Common myeloid progenitor, CD34-positive (primary cell): ENCODE measurements around the gene PRELID1.

Experiments
- CTCF ChIA-PET: fragments of 350-600 bp; sonication (Branson Sonifier 250); formaldehyde crosslinking; loops from one replicate; lab custom pipeline; 2021; ENCODE audit warnings: antibody characterized with exemption; lab: Charles Lee
- POLR2A ChIA-PET: fragments of 350-600 bp; sonication (Branson Sonifier 250); formaldehyde crosslinking; loops from one replicate; lab custom pipeline; 2021; ENCODE audit warnings: antibody characterized with exemption; lab: Charles Lee
- DNase-seq, 3 donors: peaks; one replicate each; pipeline versions ENCODE4 v3.0.0 to v3.0.0-alpha.2; 2013
- H3K27ac ChIP-seq, 2 experiments: 1 replicate in 1 of 2; 2 replicates in 1 of 2; pipeline ENCODE4 v1.7.0; 2013; ENCODE audit warnings: inconsistent platforms in 2 of 2, low read length in 2 of 2, mild to moderate bottlenecking in 2 of 2, low read depth in 1 of 2, moderate library complexity in 1 of 2; ENCODE audit not compliant: severe bottlenecking in 2 of 2, insufficient read depth in 1 of 2, poor library complexity in 1 of 2
- H3K27me3 ChIP-seq, 5 experiments: replicated peaks in 2 of 5; 1 replicate in 3 of 5; 2 replicates in 2 of 5; pipeline versions ENCODE4 v1.6.1 to v1.7.0; 2013; ENCODE audit warnings: low read length in 4 of 5, mild to moderate bottlenecking in 2 of 5, moderate library complexity in 2 of 5, inconsistent platforms in 1 of 5; ENCODE audit not compliant: insufficient read depth in 5 of 5, control insufficient read depth in 4 of 5
- H3K36me3 ChIP-seq, 4 experiments: 1 replicate in 2 of 4; 2 replicates in 2 of 4; pipeline versions ENCODE4 v1.6.1 to v1.7.0; 2013; ENCODE audit warnings: low read length in 3 of 4, control low read depth in 1 of 4, mild to moderate bottlenecking in 1 of 4; ENCODE audit not compliant: control insufficient read depth in 4 of 4, insufficient read depth in 4 of 4
- H3K4me1 ChIP-seq, 4 experiments: 1 replicate in 3 of 4; 2 replicates in 1 of 4; pipeline versions ENCODE4 v1.6.1 to v1.7.1; 2013; ENCODE audit warnings: low read length in 3 of 4, mild to moderate bottlenecking in 3 of 4, control low read depth in 1 of 4, inconsistent platforms in 1 of 4, moderate library complexity in 1 of 4; ENCODE audit not compliant: control insufficient read depth in 4 of 4, insufficient read depth in 4 of 4; ENCODE audit errors: control extremely low read depth in 1 of 4
- H3K4me3 ChIP-seq, 7 experiments: 1 replicate in 4 of 7; 2 replicates in 3 of 7; pipeline versions ENCODE4 v1.5.1 to v1.7.0; 2013; ENCODE audit warnings: mild to moderate bottlenecking in 7 of 7, low read length in 6 of 7, moderate library complexity in 6 of 7, inconsistent platforms in 2 of 7, low read depth in 2 of 7, control low read depth in 1 of 7; ENCODE audit not compliant: insufficient read depth in 4 of 7, control insufficient read depth in 1 of 7; ENCODE audit errors: extremely low read depth in 1 of 7
- H3K9me3 ChIP-seq, 5 experiments: 1 replicate in 4 of 5; 2 replicates in 1 of 5; pipeline versions ENCODE4 v1.6.1 to v1.7.1; 2013; ENCODE audit warnings: low read length in 4 of 5, mild to moderate bottlenecking in 2 of 5, inconsistent platforms in 1 of 5, low read depth in 1 of 5, moderate library complexity in 1 of 5; ENCODE audit not compliant: control insufficient read depth in 4 of 5, insufficient read depth in 2 of 5; ENCODE audit errors: control extremely low read depth in 1 of 5
- WGBS: methylation state at CpG from one replicate; pipeline ENCODE4 v1.1.5; 2013; ENCODE audit not compliant: insufficient coverage; 5-methylcytosine and 5-hydroxymethylcytosine counted together

PRELID1 gene

DNA sequence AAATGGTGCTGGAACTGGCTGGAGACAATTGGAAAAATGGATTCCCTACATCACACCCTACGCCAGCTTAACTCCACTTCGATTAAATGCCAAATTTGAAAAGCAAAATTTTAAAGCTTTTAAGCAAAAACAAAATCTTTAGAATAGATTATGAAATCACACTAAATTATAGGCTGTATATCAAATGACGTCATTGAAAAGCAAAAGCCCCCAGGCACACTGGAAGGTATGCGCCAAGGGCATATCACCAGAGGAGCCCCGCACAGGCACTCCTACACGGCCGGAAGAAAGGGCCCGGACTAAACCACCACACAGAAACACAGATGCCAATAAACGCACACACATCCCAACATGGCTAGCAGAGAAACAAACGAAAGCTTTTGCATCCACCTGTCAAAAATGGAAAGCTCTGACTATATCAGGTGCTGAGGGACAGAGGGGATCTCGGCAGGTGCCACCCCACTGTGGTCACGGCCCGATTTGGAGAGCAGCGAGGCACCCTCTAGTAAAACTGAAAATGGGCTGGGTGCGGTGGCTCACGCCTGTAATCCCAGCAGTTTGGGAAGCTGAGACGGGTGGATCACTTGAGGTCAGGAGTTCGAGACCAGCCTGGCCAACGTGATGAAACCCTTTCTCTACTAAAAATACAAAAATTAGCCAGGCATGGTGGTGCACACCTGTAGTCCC, 25.1 kb downstream of the PRELID1 start:
- H3K27ac ChIP-seq: no peak overlapping the region
- CTCF ChIA-PET: interaction anchor here (0.7 to 2.6 kb wide), 7 partner anchors 10 to 215 kb away, joined by 3 to 22 read pairs (median 4); partner anchors contain the start of gene SLC34A1
- H3K4me3 ChIP-seq: no peak overlapping the region
- DNase-seq: no peak
- POLR2A ChIA-PET: no interaction called here
- H3K9me3 ChIP-seq: no peaks in the 10 kb centered on the region
- no peaks in the 10 kb centered on the region for H3K27me3 ChIP-seq
- WGBS: 95% methylated on average over 6 of the region's 19 CpGs
- peaks cover 0 to 34% (median 9%) of the 10 kb centered on the region in 4 experiments for H3K36me3 ChIP-seq
- peaks cover 3 to 61% (median 38%) of the 10 kb centered on the region in 4 experiments for H3K4me1 ChIP-seq

GRCh38 chr5:177329883-177330282, 26.3 kb downstream of the PRELID1 start:
- peaks cover 2 to 46% (median 21%) of the 10 kb centered on the region in 4 experiments for H3K36me3 ChIP-seq
- 98% methylated on average over 6 of the region's 6 CpGs for WGBS
- CTCF ChIA-PET: interaction anchor here (0.7 to 10.2 kb wide), 5 partner anchors 11 to 214 kb away, joined by 3 to 162 read pairs (median 9); no protein-coding TSS in a partner anchor
- no peak for DNase-seq
- no peaks in the 10 kb centered on the region for H3K9me3 ChIP-seq
- H3K27ac ChIP-seq: no peak overlapping the region
- H3K27me3 ChIP-seq: no peaks in the 10 kb centered on the region
- H3K4me1 ChIP-seq: peaks cover 3 to 63% (median 39%) of the 10 kb centered on the region in 4 experiments
- POLR2A ChIA-PET: no interaction called here
- no peak overlapping the region for H3K4me3 ChIP-seq

- CTCF ChIA-PET: interaction anchor here (0.9 to 10.2 kb wide), 16 partner anchors 8 to 227 kb away, joined by 3 to 162 read pairs (median 6); partner anchors contain the start of gene MXD3
- 31% methylated on average over 17 of the region's 27 CpGs for WGBS
These were observed 27.6 kb downstream of the PRELID1 start for GRCh38 chr5:177330991-177331842.

GRCh38 chr5:177332031-177332895, 28.7 kb downstream of the PRELID1 start:
- peak overlapping the region in 2 of 7 experiments; percentile 4 to 46 for H3K4me3 ChIP-seq
- no peak overlapping the region for H3K27ac ChIP-seq
- no peaks in the 10 kb centered on the region for H3K9me3 ChIP-seq
- peaks cover 2 to 70% (median 41%) of the 10 kb centered on the region in 4 experiments for H3K36me3 ChIP-seq
- no peaks in the 10 kb centered on the region for H3K27me3 ChIP-seq
- no peak for DNase-seq
- CTCF ChIA-PET: interaction anchor here (1.1 to 10.2 kb wide), 12 partner anchors 9 to 123 kb away, joined by 4 to 162 read pairs (median 6); partner anchors contain the start of gene MXD3
- POLR2A ChIA-PET: interaction anchor here (0.8 to 1.0 kb wide), 2 partner anchors 19 to 788 kb away, joined by 3 to 4 read pairs; no protein-coding TSS in a partner anchor
- H3K4me1 ChIP-seq: peaks cover 3 to 61% (median 39%) of the 10 kb centered on the region in 4 experiments
- WGBS: 18% methylated on average over 20 of the region's 35 CpGs

More at GRCh38 chr5:177330991-177331842, 27.6 kb downstream of the PRELID1 start:
- Histone ChIP-seq H3K4me3 (peak overlapping the region in 4 of 7 experiments; percentile 1 to 62 (median 36)), H3K27me3 (no peaks in the 10 kb centered on the region), H3K36me3 (peaks cover 2 to 59% (median 31%) of the 10 kb centered on the region in 4 experiments), H3K4me1 (peaks cover 3 to 63% (median 39%) of the 10 kb centered on the region in 4 experiments), H3K9me3 (no peaks in the 10 kb centered on the region), H3K27ac (no peak overlapping the region)
- DNase-seq: peak; percentile 93 to 100 (median 99)
- POLR2A ChIA-PET: interaction anchor here (0.8 to 1.0 kb wide), 2 partner anchors 18 to 789 kb away, joined by 3 to 4 read pairs; no protein-coding TSS in a partner anchor

- POLR2A ChIA-PET: no interaction called here
These were observed 29.3 kb downstream of the PRELID1 start for GRCh38 chr5:177332896-177333260.

More at GRCh38 chr5:177332896-177333260, 29.3 kb downstream of the PRELID1 start:
- Histone ChIP-seq H3K36me3 (peaks cover 2 to 76% (median 46%) of the 10 kb centered on the region in 4 experiments), H3K27me3 (no peaks in the 10 kb centered on the region), H3K4me3 (no peak overlapping the region), H3K27ac (no peak overlapping the region), H3K9me3 (no peaks in the 10 kb centered on the region), H3K4me1 (peaks cover 3 to 55% (median 37%) of the 10 kb centered on the region in 4 experiments)
- no peak for DNase-seq
- CTCF ChIA-PET: interaction anchor here (1.1 to 10.2 kb wide), 12 partner anchors 9 to 71 kb away, joined by 4 to 162 read pairs (median 7); partner anchors contain the start of genes LMAN2 and MXD3
- WGBS: 92% methylated on average over 10 of the region's 13 CpGs
